HG02885 (cell line): ENCODE data around the gene PHACTR3.
A peak's percentile ranks its signal among the peaks of the same experiment; 100 is the strongest.
"Not testable (repeated sequence)": the region's sequence is repeated elsewhere in the genome, so short reads cannot be mapped to it uniquely, and the experiment has no call there.

Experiments used
- ATAC-seq: cut with Tn5 transposase; IDR thresholded peaks from one replicate; pipeline ENCODE4 v1.9.1; 2021; ENCODE audit warnings: mild to moderate bottlenecking; ENCODE audit not compliant: unreplicated experiment, poor library complexity

The PHACTR3 gene

GRCh38 chr20:59831916-59832270 is 227.6 kb downstream of the PHACTR3 start:
- ATAC-seq = no peak

GRCh38 chr20:59832406-59833363 is 228.3 kb downstream of the PHACTR3 start:
- ATAC-seq = no peak

- no peak for ATAC-seq
These were observed 230.7 kb downstream of the PHACTR3 start for GRCh38 chr20:59835057-59835447.

GRCh38 chr20:59835448-59836395 is 231.4 kb downstream of the PHACTR3 start:
- ATAC-seq = no peak

- ATAC-seq = no peak
These were observed 232.4 kb downstream of the PHACTR3 start for GRCh38 chr20:59836767-59837166.

GRCh38 chr20:59837623-59838394 is 233.5 kb downstream of the PHACTR3 start:
- peak; percentile 81 for ATAC-seq

- no peak for ATAC-seq
These were observed 235.1 kb downstream of the PHACTR3 start for GRCh38 chr20:59839400-59839799.

GRCh38 chr20:59845472-59845871 is 241.1 kb downstream of the PHACTR3 start:
- no peak for ATAC-seq

GRCh38 chr20:59848182-59848581 is 243.8 kb downstream of the PHACTR3 start:
- no peak for ATAC-seq

GRCh38 chr20:59850018-59850641 is 245.8 kb downstream of the PHACTR3 start:
- no peak for ATAC-seq

GRCh38 chr20:59856526-59856925 is 252.2 kb downstream of the PHACTR3 start:
- not testable (repeated sequence) for ATAC-seq

- ATAC-seq = not testable (repeated sequence)
These were observed 252.6 kb downstream of the PHACTR3 start for GRCh38 chr20:59856941-59857340.

GRCh38 chr20:59857966-59858365 is 253.6 kb downstream of the PHACTR3 start:
- no peak for ATAC-seq

- no peak for ATAC-seq
These were observed 254.1 kb downstream of the PHACTR3 start for GRCh38 chr20:59858425-59858824.

GRCh38 chr20:59861401-59861800 is 257.1 kb downstream of the PHACTR3 start:
- no peak for ATAC-seq

GRCh38 chr20:59863058-59863457 is 258.7 kb downstream of the PHACTR3 start:
- ATAC-seq = no peak

- no peak for ATAC-seq
These were observed 260.4 kb downstream of the PHACTR3 start for GRCh38 chr20:59864726-59865125.

- ATAC-seq = no peak
These were observed 262.0 kb downstream of the PHACTR3 start for GRCh38 chr20:59866338-59866737.

- ATAC-seq = no peak
These were observed 266.8 kb downstream of the PHACTR3 start for GRCh38 chr20:59871096-59871495.

GRCh38 chr20:59873409-59873808 is 269.1 kb downstream of the PHACTR3 start:
- no peak for ATAC-seq
